B cell (primary cell): ENCODE measurements around the gene SLIT3. TPM values are rescaled to one million over a fixed set of nuclear protein-coding genes. Genes with fewer than 3 reads are reported as not detected.

ENCODE experiments used
- ATAC-seq: fragments of 200-7000 bp; cut with Tn5 transposase; one replicate; pipeline ENCODE4 v1.10.0; 2021; ENCODE audit warnings: low read depth, mild to moderate bottlenecking, moderate number of reproducible peaks, moderate library complexity
- CTCF ChIA-PET: fragments of 350-600 bp; sonication (Branson Sonifier 250); formaldehyde crosslinking; loops from one replicate; lab custom pipeline; 2021; ENCODE audit warnings: antibody characterized with exemption, inconsistent platforms; lab: Charles Lee
- POLR2A ChIA-PET: fragments of 350-600 bp; sonication (Branson Sonifier 250); formaldehyde crosslinking; loops from one replicate; lab custom pipeline; 2021; ENCODE audit warnings: antibody characterized with exemption; lab: Charles Lee
- DNase-seq: peaks from one replicate; pipeline ENCODE4 v3.0.0; 2013
- H2AFZ ChIP-seq: 2 replicates; pipeline ENCODE4 v1.6.1; 2012; ENCODE audit warnings: mild to moderate bottlenecking, low read depth, low read length; ENCODE audit not compliant: insufficient read depth, poor library complexity, severe bottlenecking
- H3K27ac ChIP-seq, 2 donors: 1 replicate in 1 of 2; 2 replicates in 1 of 2; pipeline ENCODE4 v1.5.1; 2012 to 2013; ENCODE audit warnings: low read length in 2 of 2, mild to moderate bottlenecking in 2 of 2, moderate library complexity in 1 of 2
- H3K27me3 ChIP-seq, 4 experiments: fragments of 200-600 bp in 1 of 4; sonication (generic) in 1 of 4; replicated peaks in 1 of 4; 1 replicate in 2 of 4; 2 replicates in 2 of 4; pipeline versions ENCODE4 v1.6.1 to v1.7.0; 2013 to 2016; ENCODE audit warnings: low read length in 3 of 4, mild to moderate bottlenecking in 2 of 4, mixed read lengths in 1 of 4, moderate library complexity in 1 of 4; ENCODE audit not compliant: insufficient read depth in 4 of 4, control insufficient read depth in 3 of 4; ENCODE audit errors: control extremely low read depth in 1 of 4
- H3K36me3 ChIP-seq, 2 experiments: replicated peaks in 1 of 2; 1 replicate in 1 of 2; 2 replicates in 1 of 2; pipeline versions ENCODE4 v1.6.1 to v1.7.1; 2013; ENCODE audit warnings: low read length in 1 of 2; ENCODE audit not compliant: insufficient read depth in 2 of 2, control insufficient read depth in 1 of 2; ENCODE audit errors: control extremely low read depth in 1 of 2, extremely low read depth in 1 of 2
- H3K4me1 ChIP-seq, 2 donors: fragments of 200-600 bp in 1 of 2; sonication (generic) in 1 of 2; 1 replicate in 1 of 2; 2 replicates in 1 of 2; pipeline versions ENCODE4 v1.5.1 to v1.6.1; 2013 to 2017; ENCODE audit warnings: low read length in 2 of 2; ENCODE audit not compliant: control insufficient read depth in 2 of 2, insufficient read depth in 2 of 2
- H3K4me2 ChIP-seq: replicated peaks from 2 replicates; pipeline ENCODE3; 2012; ENCODE audit warnings: mild to moderate bottlenecking, low read depth, low read length; ENCODE audit not compliant: poor library complexity, severe bottlenecking
- H3K4me3 ChIP-seq, 5 experiments: fragments of 200-600 bp in 1 of 5; sonication (generic) in 1 of 5; 1 replicate in 3 of 5; 2 replicates in 2 of 5; pipeline versions ENCODE4 v1.5.1 to v1.7.0; 2011 to 2016; ENCODE audit warnings: low read length in 4 of 5, mild to moderate bottlenecking in 4 of 5, low read depth in 2 of 5, control low read depth in 1 of 5, moderate library complexity in 1 of 5; ENCODE audit not compliant: insufficient read depth in 1 of 5; ENCODE audit errors: control extremely low read depth in 1 of 5, extremely low read depth in 1 of 5
- H3K79me2 ChIP-seq: fragments of 200-600 bp; sonication (generic); one replicate; pipeline ENCODE4 v1.6.0; 2016; ENCODE audit warnings: low read length; ENCODE audit not compliant: control insufficient read depth, insufficient read depth
- H3K9ac ChIP-seq: fragments of 200-600 bp; sonication (generic); 2 replicates; pipeline ENCODE4 v1.6.1; 2017; ENCODE audit warnings: mild to moderate bottlenecking, low read length, moderate library complexity
- H3K9me3 ChIP-seq, 3 donors: one replicate each; pipeline versions ENCODE4 v1.6.1 to v1.7.1; 2013; ENCODE audit warnings: low read length in 2 of 3; ENCODE audit not compliant: control insufficient read depth in 2 of 3, insufficient read depth in 1 of 3; ENCODE audit errors: control extremely low read depth in 1 of 3
- H4K20me1 ChIP-seq: 2 replicates; pipeline ENCODE4 v1.6.0; 2012; ENCODE audit warnings: mild to moderate bottlenecking, low read length; ENCODE audit not compliant: insufficient read depth, control insufficient read depth, poor library complexity, severe bottlenecking
- H3K27ac Mint-ChIP-seq: one replicate; pipeline ENCODE4 v1.8.0; 2021; ENCODE audit warnings: mixed read lengths
- H3K27me3 Mint-ChIP-seq: one replicate; pipeline ENCODE4 v1.8.0; 2021; ENCODE audit warnings: mixed read lengths
- H3K4me1 Mint-ChIP-seq: one replicate; pipeline ENCODE4 v1.8.0; 2021; ENCODE audit warnings: mixed read lengths
- H3K4me3 Mint-ChIP-seq: one replicate; pipeline ENCODE4 v1.8.0; 2021; ENCODE audit warnings: mixed read lengths
- H3K9me3 Mint-ChIP-seq: one replicate; pipeline ENCODE4 v1.8.0; 2022; ENCODE audit warnings: mixed read lengths; ENCODE audit not compliant: insufficient read depth
- EZH2 ChIP-seq: IDR thresholded peaks from 2 replicates; pipeline ENCODE4 v1.6.1; 2012; ENCODE audit warnings: borderline replicate concordance, low read depth, mild to moderate bottlenecking, moderate library complexity, low read length; ENCODE audit not compliant: insufficient read depth, poor library complexity, severe bottlenecking
- WGBS: methylation state at CpG from one replicate; pipeline ENCODE4 v1.1.5; 2013; ENCODE audit warnings: missing lambda C conversion rate; ENCODE audit not compliant: insufficient coverage; 5-methylcytosine and 5-hydroxymethylcytosine counted together
- intact Hi-C: fragments of 100-400 bp; cut with micrococcal nuclease; formaldehyde crosslinking; loops from one replicate; pipeline ENCODE4 v1.10.0; 2022
- polyA plus RNA-seq: library from polyadenylated mRNA; depleted of rRNA; stranded (reverse); fragments of >200 nt; gene quantifications from 2 replicates; pipeline ENCODE4 v1.2.3, GENCODE V29; 2012
- total RNA-seq, 2 donors: library from RNA; stranded (reverse); fragments of 120-200 nt in 1 of 2; gene quantifications; 1 replicate in 1 of 2; 2 replicates in 1 of 2; pipeline versions ENCODE4 v1.2.3 to v1.2.4, GENCODE V29; 2013 to 2022
- TF ChIP-seq, protein P1 (sequence below): fragments of 200-600 bp; IDR thresholded peaks from one replicate; pipeline ENCODE4 v1.8.0; 2022; ENCODE audit warnings: antibody characterized with exemption, mild to moderate bottlenecking

SLIT3 gene
- total and polyA plus RNA-seq, 2 donors (not counting 1 experiment from before 2014, with no cell fraction given) = not detected

DNA sequence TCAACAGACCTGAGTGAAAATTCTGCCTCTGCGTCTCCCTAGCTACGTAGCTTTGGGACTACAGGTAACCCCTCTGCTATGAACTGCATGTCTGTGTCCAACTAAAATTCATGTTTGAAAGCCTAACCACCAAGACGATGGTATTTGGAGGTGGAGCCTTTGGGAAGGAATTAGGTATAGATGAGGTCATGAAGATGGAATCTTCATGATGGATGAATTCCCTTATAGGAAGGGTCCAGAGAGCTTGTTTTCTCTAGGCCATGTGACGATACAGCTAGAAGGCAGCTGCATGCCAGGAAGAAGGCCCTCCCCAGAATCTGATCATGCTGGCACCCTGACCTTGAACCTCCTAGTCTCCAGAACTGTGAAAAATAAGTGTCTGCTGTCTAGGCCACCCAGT, 296.4 kb downstream of the SLIT3 start:
- ChIA-PET CTCF (interaction anchor here (1.1 to 2.2 kb wide), 2 partner anchors 9 to 16 kb away, joined by 4 to 5 read pairs; no protein-coding TSS in a partner anchor), POLR2A (no interaction called here)
- H3K4me2 ChIP-seq = no peak overlapping the region
- no peak for TF ChIP-seq EZH2
- TF ChIP-seq, protein P1, sequence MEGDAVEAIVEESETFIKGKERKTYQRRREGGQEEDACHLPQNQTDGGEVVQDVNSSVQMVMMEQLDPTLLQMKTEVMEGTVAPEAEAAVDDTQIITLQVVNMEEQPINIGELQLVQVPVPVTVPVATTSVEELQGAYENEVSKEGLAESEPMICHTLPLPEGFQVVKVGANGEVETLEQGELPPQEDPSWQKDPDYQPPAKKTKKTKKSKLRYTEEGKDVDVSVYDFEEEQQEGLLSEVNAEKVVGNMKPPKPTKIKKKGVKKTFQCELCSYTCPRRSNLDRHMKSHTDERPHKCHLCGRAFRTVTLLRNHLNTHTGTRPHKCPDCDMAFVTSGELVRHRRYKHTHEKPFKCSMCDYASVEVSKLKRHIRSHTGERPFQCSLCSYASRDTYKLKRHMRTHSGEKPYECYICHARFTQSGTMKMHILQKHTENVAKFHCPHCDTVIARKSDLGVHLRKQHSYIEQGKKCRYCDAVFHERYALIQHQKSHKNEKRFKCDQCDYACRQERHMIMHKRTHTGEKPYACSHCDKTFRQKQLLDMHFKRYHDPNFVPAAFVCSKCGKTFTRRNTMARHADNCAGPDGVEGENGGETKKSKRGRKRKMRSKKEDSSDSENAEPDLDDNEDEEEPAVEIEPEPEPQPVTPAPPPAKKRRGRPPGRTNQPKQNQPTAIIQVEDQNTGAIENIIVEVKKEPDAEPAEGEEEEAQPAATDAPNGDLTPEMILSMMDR = no peak
- WGBS = 97% methylated on average over 3 of the region's 4 CpGs
- no peak overlapping the region for H2AFZ ChIP-seq
- no peak overlapping the region for H3K27ac ChIP-seq
- ATAC-seq (no peak), DNase-seq (no peak)
- H3K79me2 ChIP-seq = no peaks in the 10 kb centered on the region
- H4K20me1 ChIP-seq = no peaks in the 10 kb centered on the region
- no peaks in the 10 kb centered on the region for H3K4me1 ChIP-seq
- intact Hi-C loops = no loop called here
- no peak overlapping the region for H3K27ac Mint-ChIP-seq
- no peak overlapping the region for H3K4me3 ChIP-seq
- H3K4me3 Mint-ChIP-seq = no peak overlapping the region
- no peaks in the 10 kb centered on the region for H3K9me3 ChIP-seq
- no peaks in the 10 kb centered on the region for H3K36me3 ChIP-seq
- H3K9ac ChIP-seq = no peak overlapping the region
- H3K27me3 ChIP-seq = no peaks in the 10 kb centered on the region
- no peaks in the 10 kb centered on the region for H3K9me3 Mint-ChIP-seq
- H3K27me3 Mint-ChIP-seq = peaks cover 18% of the 10 kb centered on the region
- H3K4me1 Mint-ChIP-seq = no peaks in the 10 kb centered on the region

DNA sequence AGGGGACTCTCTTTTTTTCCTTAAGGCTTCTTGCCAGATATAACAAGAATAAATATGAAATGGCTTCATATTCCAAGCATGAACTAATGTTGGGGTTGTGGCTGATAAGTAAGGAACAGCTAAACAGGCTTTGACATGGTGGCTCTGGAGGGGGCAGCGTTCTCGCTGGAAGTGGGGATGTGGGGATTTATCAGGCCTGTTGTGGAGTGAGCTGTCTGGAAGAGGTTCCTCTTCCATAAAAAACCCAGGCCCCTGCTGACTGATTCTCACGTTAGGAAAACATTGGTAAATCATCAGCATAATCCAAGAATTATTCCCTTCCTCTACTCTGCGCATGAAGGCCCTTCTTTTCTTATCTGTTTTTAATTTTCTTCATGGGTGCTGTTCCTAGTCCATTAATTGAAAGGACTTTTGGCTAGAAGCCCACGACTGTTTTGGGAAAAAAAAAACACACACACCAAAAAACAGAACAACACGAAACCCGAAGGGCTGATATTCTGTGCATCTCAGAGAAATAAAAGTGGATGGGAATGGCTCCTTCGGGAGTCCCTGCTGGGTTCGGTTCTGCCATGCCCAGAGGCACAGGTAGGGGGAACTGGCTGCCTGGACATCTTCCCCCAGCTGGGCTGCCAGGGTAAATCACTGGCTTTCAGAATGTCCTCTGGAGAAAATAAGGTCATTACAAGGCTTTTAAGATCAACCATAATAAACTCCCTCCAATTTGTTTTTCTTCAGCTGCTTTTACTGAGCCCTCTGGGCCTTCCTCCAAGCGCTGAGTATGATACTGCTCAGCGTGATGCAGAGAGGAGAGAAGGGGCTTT, 297.0 kb downstream of the SLIT3 start:
- Histone ChIP-seq H2AFZ (no peak overlapping the region), H3K9ac (no peak overlapping the region), H3K27me3 (no peaks in the 10 kb centered on the region), H3K27ac (no peak overlapping the region), H3K4me1 (no peaks in the 10 kb centered on the region), H4K20me1 (no peaks in the 10 kb centered on the region), H3K9me3 (no peaks in the 10 kb centered on the region), H3K79me2 (no peaks in the 10 kb centered on the region), H3K36me3 (no peaks in the 10 kb centered on the region), H3K4me3 (no peak overlapping the region), H3K4me2 (no peak overlapping the region)
- ChIA-PET CTCF (interaction anchor here (1.1 to 2.2 kb wide), 2 partner anchors 8 to 15 kb away, joined by 4 to 5 read pairs; no protein-coding TSS in a partner anchor), POLR2A (no interaction called here)
- 92% methylated on average over 4 of the region's 11 CpGs for WGBS
- H3K27ac Mint-ChIP-seq = no peak overlapping the region
- intact Hi-C loops = no loop called here
- peaks cover 13% of the 10 kb centered on the region for H3K27me3 Mint-ChIP-seq
- no peaks in the 10 kb centered on the region for H3K4me1 Mint-ChIP-seq
- no peak overlapping the region for H3K4me3 Mint-ChIP-seq
- no peaks in the 10 kb centered on the region for H3K9me3 Mint-ChIP-seq
- ATAC-seq (no peak), DNase-seq (no peak)
- TF ChIP-seq EZH2 = no peak
- TF ChIP-seq, protein P1 = no peak
